Inferior parietal cortex (tissue), 1 donor: ENCODE data around the gene ACO1.
"Not testable (repeated sequence)": the region's sequence is repeated elsewhere in the genome, so short reads cannot be mapped to it uniquely, and the experiment has no call there.

Experiments
- DNase-seq: peaks from one replicate; pipeline ENCODE4 v3.0.0-alpha.2; 2016; ENCODE audit errors: extremely low spot score

The ACO1 gene

GRCh38 chr9:32384364-32385151 lies at the start of gene ACO1:
Gene ACO1 (plus strand): TSS chr9:32384643. CDS start chr9:32405507, 20,864 bp downstream.
- peak; percentile 83 for DNase-seq

DNA sequence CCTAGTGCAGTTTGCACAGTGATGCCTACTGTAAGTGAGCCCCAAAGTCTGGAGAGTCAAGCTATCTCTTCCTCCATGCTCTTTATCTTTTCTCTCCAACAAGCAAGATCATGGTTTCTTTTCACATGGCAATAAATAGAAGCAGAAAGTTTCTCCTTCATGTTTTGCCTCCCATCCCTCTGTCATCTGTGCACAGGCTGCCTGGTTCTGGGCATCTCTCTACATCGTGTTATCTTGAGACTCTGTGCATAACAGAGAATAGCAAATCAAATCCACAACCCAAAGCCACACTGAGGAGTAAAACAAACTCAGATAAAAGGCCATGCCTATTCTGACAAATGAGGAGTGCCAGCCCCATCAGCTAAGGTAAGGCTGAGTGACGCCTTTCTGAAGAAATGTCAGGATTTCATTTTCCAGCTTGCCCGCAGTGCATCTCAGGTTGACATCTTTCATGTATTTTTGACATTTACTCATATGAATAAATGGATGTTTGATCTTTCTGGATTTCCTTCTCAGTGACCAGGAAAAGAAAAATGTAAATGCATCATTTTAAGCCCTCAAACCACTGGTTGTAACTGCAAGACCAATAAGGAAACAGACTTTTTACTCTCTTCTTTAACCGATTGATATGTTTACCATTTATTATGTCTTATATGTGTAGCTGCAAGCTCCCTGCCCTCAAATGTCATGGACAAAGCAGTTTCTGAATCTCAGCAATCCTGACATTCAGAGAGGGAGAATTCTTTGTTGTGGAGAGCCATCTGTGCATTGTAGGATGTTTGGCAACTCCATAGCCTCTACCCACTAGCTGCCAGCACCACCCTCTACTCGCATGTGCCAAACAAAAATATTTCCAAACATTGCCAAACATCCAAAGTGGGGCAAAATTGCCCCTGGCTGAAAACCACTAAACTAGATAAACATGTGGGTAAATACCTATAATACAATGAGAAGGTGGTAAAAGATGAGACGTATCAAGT lies 49.2 kb upstream of the ACO1 start:
- no peak for DNase-seq

DNA sequence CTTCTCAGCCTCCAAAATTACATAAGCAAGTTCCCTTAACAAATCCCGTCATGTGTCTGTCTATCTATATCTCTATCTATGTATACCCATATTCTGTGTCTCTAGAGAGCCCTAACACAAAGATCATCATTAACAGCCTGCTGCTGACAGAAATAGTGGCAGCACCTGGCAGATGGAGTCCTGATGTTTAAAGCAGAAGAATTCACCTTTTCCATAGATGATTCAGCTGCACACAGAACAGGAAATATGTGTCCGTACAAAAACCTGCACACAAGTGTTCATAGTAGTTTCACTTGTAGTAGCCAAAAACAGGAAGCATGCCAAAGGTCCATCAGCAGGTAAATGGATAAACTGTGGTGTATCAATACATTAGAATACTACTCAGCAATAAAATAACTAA lies 45.0 kb upstream of the ACO1 start:
- no peak for DNase-seq

GRCh38 chr9:32340361-32340760 lies 44.1 kb upstream of the ACO1 start:
- no peak for DNase-seq

- no peak for DNase-seq
Measured at GRCh38 chr9:32344551-32345182, 39.8 kb upstream of the ACO1 start.

GRCh38 chr9:32345243-32345642 lies 39.2 kb upstream of the ACO1 start:
- DNase-seq: no peak

GRCh38 chr9:32347571-32347970 lies 36.9 kb upstream of the ACO1 start:
- DNase-seq: no peak

DNA sequence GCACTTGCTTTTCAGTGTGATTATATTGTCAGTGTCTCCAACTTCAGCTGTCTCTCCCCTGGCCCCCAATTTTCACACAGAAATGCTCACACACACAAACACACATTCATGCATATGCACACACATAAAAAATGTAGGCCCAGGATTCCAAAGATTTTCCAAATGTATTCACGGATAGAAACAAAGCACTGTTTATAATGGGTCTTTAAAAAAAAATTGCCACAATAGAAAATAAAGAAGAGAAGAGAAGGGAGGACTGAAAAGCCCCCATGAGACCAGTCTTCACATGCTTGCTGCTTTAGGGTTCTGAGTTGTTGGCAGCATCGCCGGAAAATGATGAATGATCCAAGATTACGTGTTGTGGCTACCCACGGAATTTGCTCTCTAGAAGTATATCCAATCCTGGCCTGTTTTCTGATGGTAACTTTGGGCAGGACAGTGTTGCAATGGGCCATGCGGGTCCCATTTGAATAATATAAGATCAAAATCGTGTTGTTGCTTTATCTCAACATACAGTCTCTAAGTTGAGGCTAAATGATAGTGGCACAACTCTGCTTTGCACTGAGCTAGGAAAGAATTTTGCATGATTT lies 36.2 kb upstream of the ACO1 start:
- no peak for DNase-seq

GRCh38 chr9:32349013-32349412 lies 35.4 kb upstream of the ACO1 start:
- no peak for DNase-seq

- peak; percentile 64 for DNase-seq
Measured at GRCh38 chr9:32350682-32351081, 33.8 kb upstream of the ACO1 start.

DNA sequence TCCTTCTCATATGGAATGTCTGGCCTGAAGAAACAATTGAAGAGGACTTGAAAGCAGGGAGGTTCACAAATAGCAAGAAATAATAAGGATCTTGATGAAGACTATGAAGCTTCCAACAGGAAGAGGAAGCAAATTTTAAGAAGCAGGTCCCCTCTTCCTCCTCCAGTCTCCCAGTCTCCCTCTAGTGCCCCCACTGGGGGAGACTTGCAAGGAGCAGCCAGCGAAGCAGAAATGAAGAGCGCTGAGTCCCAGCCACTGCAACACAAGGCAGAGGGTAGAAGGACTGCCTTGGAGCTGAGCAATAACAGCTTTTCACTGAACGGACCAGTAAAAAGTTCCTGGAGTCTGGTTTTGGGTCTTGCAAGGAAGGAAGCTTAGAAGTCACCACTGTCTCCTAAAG lies 32.6 kb upstream of the ACO1 start:
- no peak for DNase-seq

DNA sequence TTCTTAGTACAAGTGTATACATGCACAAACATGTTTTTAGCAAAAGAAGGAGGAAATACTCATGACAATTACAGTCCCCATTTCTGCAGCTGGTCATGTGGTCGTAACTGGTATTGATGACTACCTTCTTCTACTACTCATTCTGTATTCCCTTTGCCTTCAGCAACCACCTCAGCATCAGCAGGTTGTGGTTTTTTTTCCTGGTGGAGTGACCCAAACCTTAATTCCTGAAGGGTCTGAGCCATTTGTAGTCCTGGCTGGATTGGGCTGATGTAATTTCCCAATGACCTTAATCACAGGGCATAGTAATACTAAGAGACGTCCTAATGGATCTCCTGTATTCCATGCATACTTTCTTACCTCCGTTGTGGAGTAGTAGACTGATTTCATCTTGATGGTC lies 31.0 kb upstream of the ACO1 start:
- not testable (repeated sequence) for DNase-seq

DNA sequence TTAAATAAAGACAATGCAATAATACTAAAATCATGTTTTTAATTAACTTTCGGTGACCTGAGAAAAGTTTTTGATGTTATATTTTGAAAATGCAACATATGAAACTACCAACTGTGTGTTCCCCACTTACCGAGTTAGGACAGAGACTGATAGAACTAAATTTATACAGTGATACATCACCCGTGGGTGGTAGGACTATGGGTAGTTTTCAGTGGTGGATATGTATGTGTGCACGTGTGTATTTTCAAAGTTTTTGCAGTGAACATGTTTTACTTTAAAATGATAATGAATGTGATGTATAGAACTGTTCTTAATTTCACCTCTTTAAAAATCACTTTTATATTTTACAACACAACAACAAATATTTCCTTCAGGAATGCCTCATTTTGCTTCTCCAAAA lies 25.0 kb upstream of the ACO1 start:
- no peak for DNase-seq

DNA sequence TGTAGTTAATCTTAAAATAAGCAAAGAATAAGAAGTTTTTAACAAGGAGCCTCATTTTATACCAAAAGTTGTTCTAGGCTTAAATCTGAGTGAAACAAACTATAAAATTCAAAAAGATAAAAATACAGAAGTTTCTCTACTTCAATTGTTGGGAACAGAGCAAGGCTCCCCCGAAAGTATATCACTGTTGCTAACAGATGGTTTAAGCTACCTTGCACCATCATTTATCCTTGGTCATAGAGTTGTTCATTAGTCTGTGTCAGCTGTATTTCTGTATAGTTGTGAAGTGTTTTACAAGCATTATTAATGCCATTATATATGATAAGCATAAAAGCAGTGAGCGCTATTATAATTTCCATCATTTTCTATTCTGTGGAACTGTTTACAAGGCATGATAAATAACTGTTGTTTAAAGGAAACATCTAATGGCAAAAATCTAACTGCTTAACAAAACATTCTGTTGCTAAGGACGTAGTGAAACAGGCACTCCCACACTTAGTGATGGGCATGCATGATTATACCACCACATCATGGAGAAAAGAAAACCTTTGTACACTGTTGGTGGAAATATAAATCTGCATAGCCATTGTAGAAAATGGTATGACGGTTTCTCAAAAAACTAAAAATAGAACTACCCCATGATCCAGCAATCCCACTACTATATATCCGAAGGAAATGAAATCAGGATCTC lies 23.3 kb upstream of the ACO1 start:
- no peak for DNase-seq

DNA sequence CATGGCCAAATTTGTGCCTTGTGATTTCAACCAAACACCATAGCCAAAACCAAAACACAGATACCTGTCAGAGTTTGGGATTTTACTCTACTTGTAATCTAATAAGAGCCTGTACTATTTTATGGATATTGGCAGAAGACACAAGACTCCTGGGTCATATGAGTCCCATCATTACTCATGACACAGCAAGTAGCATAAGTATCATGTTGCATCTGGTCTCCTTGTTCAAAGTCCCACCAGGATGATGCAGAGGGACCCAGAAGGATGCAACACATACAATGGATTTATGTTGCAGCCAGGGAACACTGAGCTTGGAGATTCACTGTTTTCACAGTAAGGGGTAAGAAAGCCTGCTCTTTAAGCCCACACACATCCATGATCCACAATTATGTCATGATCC lies 13.2 kb upstream of the ACO1 start:
- DNase-seq: no peak

DNA sequence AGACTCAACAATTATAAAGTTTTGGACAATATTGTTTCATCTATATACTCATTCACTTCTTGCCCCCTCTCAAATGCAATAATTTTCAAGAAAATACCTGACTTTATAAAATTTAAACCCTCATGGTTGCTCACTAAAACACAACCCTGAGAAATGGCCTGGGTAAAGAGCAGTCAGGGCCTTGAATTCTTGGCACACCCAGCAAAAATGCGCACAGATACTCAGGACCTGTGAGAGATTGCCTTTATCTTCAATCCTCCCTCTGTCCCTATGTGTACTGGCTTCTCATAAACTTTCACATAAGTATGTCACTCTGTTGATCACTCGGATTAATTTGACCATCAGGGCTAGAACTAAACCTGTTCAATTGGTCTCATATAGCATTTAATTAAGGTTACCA lies 12.8 kb upstream of the ACO1 start:
- no peak for DNase-seq

DNA sequence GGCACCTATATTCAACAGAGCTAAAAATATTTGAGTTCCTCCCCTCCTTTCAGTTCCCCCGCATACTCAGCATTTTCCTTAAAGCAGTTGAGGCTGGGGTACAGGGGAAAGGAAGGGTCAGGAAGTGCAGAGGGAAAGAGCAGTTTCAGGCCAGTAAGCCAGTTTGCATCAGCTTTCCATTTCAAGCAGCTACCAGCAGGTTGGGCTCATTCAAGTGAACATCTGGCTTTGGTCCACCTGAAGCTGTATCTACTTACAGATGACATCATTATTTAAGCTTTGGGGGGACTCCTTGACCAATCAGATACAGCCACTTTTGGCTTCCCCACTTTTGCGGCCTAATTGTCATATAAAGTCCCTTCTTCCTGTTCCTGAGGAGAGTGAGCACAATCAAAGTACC lies 8.2 kb upstream of the ACO1 start:
- DNase-seq: no peak

DNA sequence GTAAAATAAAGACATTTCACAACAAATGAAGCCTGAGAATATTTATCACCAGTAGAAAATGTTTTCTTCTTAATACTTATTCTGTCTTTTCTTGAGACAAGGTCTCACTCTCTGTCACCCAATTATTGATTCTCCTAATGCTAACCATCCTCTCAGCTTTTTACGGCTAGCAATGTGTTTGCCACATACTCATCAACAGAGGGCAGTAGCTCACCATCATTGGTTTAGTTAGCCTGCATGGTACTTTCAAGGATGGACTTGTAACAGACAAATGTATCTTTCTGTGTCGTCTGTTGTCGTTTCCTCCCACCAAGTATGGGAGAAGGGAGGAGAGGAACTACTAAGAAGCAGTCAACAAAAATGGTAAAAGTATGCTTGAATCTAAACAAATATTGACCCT lies 5.9 kb upstream of the ACO1 start:
- peak; percentile 85 for DNase-seq

GRCh38 chr9:32378993-32379729 lies 5.3 kb upstream of the ACO1 start:
- DNase-seq: peak; percentile 91

DNA sequence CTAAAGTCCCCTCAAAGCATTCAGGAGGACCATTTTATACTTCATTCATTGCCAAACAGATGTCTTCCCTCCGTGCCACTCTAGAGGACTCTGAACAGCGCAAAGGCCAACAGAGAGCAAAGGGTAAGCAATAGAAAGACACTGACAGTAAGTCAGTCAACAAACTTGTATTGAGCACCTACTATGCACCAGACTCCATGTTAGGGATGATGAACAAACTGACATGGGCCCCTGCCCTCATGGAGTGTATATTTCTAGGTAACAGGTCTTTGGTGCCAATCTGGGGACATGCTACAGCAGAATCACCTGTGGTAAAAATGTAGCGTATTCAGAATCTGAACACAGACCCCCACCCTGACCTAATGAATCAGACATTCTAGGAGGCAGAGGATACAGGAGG lies 3.5 kb upstream of the ACO1 start:
- no peak for DNase-seq
